H1 (cell line): ENCODE data around the gene RNF149.
A peak's percentile ranks its signal among the peaks of the same experiment; 100 is the strongest.

Experiments used
- JUND ChIP-seq: IDR thresholded peaks from 2 replicates; pipeline ENCODE4 v1.6.1; 2011; ENCODE audit warnings: mild to moderate bottlenecking, improper control_type of control experiment, low read length
- MAX ChIP-seq: IDR thresholded peaks from 2 replicates; pipeline ENCODE4 v1.6.1; 2012; ENCODE audit warnings: inconsistent platforms
- RAD21 ChIP-seq, 2 experiments: IDR thresholded peaks in 1 of 2; conservative IDR thresholded peaks in 1 of 2; 2 replicates each; pipeline ENCODE4 v1.6.1; 2011; ENCODE audit warnings: low read depth in 2 of 2, low read length in 2 of 2, improper control_type of control experiment in 1 of 2, inconsistent platforms in 1 of 2, mild to moderate bottlenecking in 1 of 2, moderate library complexity in 1 of 2
- RBBP5 ChIP-seq: IDR thresholded peaks from 2 replicates; pipeline ENCODE4 v1.7.1; 2012; ENCODE audit warnings: low read depth, mild to moderate bottlenecking, inconsistent platforms, low read length, moderate library complexity, borderline replicate concordance
- RNF2 ChIP-seq: fragments of 200-900, 300-1000 bp; sonication (generic); IDR thresholded peaks from 2 replicates; pipeline ENCODE4 v1.7.1; 2016; ENCODE audit warnings: borderline replicate concordance, low read depth, mild to moderate bottlenecking, antibody characterized with exemption, low read length; ENCODE audit not compliant: poor library complexity, severe bottlenecking; ENCODE audit errors: missing control alignments
- TF ChIP-seq, protein P1 (sequence below), 3 experiments: IDR thresholded peaks; 1 replicate in 2 of 3; 2 replicates in 1 of 3; pipeline versions ENCODE4 v1.5.1 to v1.6.1; 2011; ENCODE audit warnings: low read length in 3 of 3, mild to moderate bottlenecking in 3 of 3, inconsistent platforms in 2 of 3, low read depth in 1 of 3, moderate library complexity in 1 of 3; ENCODE audit not compliant: insufficient read depth in 1 of 3; ENCODE audit errors: control extremely low read depth in 1 of 3

GRCh38 chr2:101341901-101342624 is 33.6 kb upstream of the RNF149 start:
- TF ChIP-seq, protein P1, sequence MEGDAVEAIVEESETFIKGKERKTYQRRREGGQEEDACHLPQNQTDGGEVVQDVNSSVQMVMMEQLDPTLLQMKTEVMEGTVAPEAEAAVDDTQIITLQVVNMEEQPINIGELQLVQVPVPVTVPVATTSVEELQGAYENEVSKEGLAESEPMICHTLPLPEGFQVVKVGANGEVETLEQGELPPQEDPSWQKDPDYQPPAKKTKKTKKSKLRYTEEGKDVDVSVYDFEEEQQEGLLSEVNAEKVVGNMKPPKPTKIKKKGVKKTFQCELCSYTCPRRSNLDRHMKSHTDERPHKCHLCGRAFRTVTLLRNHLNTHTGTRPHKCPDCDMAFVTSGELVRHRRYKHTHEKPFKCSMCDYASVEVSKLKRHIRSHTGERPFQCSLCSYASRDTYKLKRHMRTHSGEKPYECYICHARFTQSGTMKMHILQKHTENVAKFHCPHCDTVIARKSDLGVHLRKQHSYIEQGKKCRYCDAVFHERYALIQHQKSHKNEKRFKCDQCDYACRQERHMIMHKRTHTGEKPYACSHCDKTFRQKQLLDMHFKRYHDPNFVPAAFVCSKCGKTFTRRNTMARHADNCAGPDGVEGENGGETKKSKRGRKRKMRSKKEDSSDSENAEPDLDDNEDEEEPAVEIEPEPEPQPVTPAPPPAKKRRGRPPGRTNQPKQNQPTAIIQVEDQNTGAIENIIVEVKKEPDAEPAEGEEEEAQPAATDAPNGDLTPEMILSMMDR (IDR thresholded peaks at IDR 0.05; ENCODE audit: control extremely low read depth in 1 of 3, insufficient read depth in 1 of 3, low read depth in 1 of 3, low read length in 3 of 3): peak; percentile 74 to 88 (median 85)
- TF ChIP-seq RNF2 (no peak), JUND (no peak), MAX (no peak), RBBP5 (no peak), RAD21 (IDR thresholded peaks at IDR 0.05 in 1 of 2, conservative IDR thresholded peaks at IDR 0.05 in 1 of 2; ENCODE audit: low read depth in 2 of 2, low read length in 2 of 2) (peak; percentile 86 to 89)
